ENCODE data around the gene NACC1.

The NACC1 gene

DNA sequence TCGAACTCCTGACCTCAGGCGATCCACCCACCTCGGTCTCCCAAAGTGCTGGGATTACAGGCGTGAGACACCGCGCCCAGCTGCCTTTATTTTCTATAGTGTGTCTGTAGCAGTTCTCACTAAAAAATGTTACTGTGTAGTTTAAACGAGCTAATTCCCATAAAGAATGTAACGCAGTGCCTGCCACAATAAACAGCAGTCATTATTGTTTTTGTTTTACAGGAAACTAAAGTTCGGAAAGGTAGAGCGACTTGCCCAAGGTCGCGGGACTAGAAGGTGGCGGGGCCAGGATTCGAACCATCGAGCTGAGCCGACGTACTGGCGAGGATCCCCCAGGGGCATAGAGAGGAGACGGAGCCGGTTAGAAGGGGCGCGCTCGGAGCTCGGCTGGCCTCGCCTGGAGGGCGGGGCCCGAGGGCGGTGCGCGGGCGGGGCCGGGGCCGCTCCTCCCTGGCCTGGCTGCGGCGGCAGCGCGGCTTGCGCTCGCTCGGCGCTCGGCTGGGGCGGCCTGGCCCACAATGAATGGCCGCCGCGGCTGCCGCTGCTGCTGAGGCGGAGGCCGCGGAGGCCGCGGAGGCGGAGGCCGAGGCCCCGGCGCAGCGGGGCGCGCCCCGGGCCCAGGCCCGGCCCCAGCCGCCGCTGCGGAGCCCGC lies at the start of gene NACC1:
NACC1 (plus strand) TSS at position 493 of the 652 bp plus-strand sequence. CDS start 16,944 bp downstream, outside the sequence.
- DNase-seq = peak; percentile 94 to 98 (median 97)

DNA sequence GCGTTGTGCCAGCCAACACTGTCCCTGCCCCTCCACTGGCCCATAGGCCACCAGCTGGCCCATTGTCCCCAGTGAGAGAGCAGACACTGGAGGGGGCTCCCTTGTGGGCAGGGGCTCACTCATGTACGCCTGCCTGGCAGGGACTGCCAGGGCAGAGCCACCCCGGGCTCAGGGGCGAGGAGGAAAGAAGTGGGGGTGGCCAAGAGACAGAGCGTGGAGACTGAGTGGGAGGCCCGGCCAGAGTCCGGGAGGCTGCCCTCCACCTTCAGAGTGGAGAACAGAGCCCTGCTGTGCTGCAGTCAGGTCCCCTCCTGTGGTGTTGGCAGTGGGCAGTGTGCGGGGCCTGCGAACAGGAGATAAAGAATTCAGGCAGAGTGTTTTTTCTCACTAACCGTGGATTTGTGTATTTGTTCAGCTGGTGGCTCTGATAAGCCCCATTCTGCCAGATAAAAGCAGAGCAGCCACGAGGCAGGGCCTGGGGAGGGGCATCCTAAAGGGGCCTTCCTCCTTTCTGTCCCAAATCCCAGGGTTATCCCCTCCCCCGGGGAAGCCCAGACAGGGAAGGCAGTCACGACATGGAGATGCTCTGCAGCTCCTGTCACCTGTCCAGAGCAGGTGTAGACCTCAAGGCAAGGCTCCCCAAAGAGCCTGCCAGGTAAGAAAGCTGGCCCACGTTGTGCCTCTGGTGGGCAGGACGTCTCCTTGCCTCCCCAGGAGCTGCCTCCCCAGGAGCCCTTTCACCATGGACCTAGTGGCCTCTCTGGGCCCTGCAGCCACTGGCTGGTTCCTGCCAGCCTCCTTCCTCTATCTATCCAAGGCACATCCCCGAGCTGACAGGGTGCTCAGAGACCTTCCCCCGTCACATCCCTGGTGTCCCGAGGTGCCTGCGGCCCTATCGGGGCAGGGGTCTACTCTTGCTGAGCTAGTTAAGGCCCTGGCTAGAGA lies 48.4 kb upstream of the NACC1 start:
- DNase-seq = no peak

DNA sequence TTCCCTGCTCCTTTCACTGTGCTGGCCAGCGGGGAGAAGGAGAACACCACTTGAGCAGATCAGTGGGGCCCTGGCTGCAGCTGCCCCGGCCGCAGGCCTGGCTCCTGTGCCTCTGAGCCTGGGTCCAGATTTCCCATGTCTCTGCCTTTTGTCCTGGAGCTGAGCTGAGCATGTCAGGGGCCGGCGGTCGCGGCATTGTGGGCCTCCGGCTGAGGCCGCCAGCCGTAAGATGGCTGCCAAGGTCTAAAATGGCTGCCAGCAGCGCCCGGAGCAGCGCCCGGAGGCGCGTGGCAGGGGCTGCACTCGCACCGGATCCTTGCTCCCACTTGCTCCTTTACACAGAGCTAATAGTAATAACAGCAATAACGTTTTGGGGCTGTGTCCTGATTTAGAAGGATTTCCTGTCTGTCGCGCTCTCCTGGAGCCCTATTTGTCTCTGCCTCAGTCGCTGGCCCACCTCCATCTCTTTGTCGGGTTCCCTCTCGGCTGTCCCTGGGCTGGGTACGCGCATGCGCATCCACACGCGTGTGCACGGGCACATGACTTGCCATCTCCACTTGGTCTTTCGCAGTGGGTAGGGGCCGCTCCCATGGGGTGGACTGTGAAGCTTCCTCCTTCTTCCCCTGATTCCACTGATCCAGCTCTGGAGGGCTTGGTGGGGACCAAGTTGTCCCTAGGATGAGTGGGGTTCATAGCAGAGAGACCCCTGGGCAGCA lies 47.5 kb upstream of the NACC1 start:
- no peak for DNase-seq

DNA sequence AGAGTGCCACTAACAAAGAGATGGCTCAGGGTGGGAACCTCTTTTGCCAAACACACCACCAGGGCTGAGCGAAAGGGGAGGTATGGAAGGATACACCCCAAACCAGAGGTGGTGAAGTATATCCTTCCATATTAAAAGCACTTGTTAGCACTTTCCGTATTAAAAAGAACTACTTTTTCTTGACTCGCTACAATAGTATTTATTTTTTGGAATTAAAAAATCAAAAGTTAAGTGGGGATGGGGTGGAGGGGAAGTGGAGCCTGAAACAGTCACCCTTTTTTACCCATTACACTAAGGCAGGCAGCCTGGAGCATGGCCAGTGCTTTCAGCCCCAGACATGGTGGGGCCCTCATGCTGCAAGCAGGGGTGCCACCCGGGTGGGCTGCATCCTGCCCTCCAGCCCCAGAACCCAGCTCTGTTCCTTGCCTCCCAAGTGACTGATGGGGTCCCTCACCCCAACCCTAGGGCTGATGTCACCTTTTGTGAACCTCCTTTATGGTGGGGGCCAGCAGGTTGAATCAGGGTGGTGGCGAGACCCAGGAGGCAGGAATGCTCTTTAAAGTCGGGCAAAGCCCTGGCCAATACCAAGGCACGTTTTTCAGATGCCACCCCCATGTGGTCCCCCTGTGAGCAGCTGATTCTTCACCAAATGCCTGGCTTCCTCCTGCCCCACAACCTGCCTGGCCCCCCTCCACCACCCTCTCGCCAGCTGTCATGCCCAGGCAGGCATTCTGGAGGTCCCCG lies 46.4 kb upstream of the NACC1 start:
- DNase-seq = no peak

DNA sequence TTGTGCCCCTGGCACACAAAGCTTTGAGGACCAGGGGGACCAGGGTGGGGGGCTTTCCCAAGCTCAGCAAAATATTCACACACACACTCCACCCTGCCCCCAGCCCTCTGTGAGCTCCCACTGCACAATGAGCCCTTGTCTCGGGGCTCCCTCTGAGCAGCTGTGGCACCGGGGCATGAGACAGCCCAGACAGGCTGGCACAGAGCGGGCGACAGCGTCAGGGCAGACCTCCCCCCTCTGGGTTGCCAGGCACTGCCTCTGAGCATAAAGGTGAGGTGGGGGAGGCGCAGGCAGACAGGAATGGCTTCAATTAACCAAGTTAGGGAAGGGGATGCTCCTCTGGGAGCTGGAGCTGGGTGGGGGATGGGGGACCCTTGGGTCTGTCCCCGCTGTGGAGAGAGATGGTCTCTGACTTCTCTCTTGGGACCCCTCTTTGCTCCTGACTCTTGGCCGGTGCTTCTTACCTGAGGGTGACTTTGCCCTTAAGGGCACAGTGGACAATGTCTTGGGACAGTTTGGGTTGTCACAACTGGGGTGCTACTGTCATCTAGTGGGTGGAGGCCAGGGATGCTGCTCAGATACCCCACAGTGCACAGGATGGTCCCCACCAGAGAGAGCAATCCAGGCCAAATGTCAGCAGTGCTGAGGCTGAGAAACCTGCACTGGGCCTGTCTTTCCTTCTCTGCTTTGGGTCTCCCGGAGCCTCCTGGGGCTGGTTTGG lies 45.7 kb upstream of the NACC1 start:
- no peak for DNase-seq

DNA sequence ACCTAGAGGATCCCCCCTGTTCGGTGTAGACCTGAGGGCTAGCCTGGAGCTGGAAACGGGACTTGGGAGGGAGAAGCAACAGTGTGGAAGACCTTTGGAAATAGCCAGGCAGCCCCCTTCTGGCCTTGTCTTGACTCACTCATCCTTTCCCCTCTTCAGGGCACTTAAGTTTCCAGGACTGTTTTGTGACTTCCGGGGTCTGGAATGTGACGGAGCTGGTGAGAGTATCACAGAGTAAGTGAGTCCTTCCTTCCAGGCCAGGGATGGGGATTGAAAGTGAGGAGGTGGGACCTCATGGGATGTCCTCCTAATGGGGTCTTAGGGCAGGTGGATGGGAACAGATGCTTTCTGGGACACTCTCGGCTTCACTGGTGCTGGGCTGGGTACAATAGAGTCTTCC lies 44.8 kb upstream of the NACC1 start:
- no peak for DNase-seq

DNA sequence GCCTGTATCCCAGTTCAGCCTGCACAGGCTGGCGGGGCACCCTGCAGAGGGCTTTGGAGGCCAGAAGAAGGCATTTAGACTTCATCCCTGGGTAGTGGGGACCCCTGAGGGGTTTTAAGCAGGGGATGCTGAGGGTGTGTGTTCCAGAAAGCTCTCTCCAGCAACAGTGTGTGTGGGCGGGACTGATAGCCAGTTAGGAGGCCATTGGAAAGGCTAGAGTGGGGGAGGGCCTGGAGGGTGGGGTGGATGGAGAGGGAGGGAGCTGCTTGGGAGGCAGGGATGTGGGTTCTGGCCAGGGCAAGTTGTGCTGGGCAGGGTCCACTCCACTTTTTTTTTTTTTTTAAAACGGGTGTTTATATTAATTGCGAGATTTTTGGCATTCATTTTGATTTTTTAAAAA lies 43.7 kb upstream of the NACC1 start:
- no peak for DNase-seq

DNA sequence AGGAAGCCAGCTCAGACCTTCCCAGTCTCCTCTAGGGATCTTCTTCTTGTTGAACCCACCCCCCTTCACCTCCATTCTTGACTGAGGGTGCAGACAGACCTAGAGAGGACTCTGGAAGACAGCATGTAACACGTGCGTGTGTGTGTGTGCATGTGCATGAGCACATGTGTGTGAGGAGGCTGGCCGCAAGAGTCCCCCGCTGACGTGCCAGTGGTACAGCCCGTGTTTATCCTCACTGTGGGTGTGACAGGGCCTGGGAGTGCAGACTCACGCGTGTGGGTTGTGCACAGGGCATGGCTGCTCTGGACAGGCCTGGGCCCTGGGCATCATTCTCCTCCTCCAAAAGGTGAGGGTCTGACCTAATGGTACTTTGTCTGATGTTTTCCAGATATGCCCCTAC lies 41.7 kb upstream of the NACC1 start:
- no peak for DNase-seq

DNA sequence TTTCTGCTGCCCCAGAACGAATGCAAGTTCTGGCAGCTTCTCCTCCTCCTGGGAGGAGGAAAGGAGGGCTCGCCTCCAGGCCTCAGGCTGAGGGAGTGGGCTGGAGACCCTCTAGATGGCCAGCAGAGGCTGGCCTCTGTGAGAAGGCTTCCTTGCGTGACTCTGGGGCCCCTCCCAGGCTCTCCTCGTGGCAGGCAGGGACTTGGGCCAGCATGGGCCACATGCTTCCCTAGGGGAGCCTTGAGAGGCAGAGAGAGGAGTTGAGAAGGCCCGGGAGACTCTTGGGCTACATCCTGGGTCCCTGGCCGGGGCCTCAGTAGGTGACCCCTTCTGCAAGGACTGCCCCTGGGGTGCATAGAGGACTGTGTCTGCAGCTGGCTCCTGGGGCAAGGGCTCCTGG lies 41.3 kb upstream of the NACC1 start:
- DNase-seq = no peak

DNA sequence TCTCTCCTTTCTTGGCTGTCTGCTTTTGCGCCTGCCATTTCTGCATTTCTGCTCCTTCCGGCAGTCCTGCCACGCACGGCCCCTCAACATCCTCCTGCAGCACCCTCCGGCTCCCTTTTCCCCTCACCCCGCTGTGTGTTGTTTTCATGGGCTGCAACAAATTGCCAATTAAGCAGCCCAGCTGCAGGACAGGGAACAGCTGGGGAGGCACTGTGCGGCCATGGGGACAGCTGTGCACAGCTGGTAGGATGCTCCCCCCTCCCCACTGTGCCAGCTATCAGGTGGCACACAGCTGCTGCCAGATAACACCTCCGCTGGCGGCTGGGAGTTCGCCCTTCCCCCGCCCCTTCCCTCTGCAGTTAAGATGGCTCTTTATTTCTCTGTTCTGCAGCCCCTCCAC lies 40.8 kb upstream of the NACC1 start:
- DNase-seq = no peak

DNA sequence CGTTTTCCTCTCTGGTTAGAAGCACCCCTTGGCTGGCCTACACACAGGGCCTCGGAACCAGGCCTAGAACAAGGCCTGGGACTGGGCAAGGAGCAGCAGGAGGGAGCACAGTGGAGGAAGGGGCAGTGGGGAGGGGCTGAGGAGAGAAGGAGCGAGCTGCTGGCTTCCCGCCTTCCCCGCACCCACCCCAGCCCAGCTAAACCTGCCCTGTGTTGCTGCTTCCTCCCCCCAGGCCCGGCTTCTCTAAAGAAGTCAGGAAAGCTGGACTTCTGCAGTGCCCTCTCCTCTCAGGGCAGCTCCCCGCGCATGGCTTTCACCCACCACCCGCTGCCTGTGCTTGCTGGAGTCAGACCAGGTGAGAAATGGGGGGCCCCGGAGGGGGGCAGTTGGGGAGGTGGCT lies 39.7 kb upstream of the NACC1 start:
- no peak for DNase-seq

DNA sequence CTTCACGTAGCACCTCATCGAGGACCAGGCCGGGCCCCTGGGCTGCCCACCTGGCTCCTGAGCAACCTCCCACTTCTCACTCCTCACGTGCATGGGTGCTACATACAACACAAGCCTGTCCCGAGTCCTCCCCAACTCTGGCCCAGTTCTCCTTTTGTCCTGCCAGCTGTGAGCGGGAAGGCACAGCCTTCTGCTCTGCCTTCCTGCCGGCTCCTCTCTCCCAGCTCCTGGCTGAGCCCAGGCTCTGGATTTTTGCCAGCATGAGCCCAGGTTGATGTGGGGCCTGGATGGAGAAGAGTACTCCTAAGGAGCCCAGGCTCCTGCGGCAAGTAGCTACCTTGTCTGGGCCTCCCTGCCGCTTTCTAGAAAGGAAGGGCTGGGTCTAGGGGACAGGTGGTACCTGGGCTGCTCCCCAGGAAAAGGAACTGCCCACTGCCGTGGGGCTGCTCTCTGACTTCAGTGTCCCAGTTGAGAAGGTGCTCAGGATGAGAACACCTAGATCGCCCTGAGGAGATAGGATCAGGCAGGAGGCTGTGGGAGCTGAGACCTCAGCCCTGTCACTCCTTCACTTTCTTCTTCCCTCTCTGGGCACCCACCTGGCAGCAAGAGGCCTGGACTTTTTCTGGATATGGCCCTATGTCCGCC lies 39.0 kb upstream of the NACC1 start:
- no peak for DNase-seq

DNA sequence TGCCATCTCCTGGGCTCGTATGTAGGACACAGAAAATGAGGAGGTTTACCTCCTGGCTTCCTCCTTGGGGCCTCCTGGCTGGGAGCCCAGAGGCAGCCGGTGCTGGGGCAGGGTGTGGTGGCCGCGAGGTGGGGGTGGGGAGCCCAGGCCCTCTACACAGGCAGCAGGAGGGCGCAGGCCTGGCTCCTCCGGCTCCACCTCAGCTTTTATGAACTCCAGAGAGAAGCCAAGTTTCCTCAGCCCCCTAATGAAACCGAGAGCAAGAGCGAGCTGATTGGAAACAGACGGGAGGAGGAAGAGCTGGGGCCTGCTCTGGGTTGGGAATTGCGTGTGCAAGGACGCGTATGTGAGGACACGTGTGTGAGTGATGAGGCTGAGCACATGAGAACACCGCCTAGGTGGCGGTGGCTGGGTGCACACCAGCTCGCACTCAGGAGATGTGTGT lies 38.5 kb upstream of the NACC1 start:
- no peak for DNase-seq

DNA sequence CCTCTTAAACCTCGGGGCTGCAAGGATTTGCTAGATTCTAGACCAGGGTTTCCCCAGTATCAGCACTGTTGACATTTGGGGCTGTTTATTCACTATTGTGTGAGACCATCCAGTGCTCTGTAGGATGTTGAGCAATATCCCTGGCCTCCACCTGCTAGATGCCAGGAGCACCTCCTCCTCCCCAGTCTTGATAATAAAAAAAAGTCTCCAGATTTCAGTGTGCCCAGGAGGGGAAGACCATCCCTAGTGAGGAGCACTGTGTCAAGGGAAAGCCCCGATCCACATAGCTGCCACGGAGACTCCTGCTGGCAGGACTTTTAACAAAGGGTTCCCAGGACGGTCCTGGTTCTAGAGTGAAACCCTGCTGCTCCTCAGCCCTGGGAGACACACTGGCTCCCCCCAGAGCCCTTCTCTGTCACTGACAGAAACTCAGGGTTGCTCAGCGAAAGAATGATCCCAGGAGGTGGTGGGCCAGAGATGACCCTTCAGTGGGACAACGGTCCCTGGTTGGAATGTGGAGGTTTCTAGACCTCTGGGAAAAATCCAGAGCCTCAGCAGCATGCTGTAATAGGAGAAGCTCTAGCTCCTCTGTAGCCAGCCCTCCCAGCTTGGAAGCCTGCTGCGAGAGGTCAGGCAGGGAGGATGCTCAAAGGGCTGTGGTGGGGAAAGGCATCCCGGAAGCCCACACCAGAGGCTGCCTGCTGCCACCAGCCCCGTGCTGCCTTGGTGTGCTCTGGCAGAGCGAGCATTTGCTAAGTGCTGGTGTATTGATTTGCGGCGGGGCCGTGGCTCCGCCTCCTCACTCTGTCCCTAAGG lies 35.7 kb upstream of the NACC1 start:
- DNase-seq = peak; percentile 15 to 42 (median 29)

DNA sequence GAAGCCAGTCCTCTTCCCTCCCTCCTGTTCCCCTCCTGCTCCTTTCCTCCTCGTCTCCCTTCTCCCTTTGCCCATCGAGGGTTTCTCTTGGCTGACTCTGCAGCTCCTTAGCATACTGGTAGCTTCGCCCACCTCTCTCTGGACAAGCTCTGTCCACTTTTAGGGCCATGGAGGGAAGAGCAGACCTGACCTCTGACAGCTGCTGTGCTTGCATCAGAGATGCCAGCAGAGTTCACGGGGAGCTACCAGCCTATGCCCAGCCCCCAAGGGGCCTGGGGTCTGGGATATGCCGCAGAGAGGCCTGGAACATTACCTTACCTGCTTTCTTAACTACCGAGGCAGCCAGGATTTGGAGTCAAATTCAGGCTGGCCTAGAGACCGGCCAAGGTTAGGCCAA lies 35.1 kb upstream of the NACC1 start:
- DNase-seq = no peak

DNA sequence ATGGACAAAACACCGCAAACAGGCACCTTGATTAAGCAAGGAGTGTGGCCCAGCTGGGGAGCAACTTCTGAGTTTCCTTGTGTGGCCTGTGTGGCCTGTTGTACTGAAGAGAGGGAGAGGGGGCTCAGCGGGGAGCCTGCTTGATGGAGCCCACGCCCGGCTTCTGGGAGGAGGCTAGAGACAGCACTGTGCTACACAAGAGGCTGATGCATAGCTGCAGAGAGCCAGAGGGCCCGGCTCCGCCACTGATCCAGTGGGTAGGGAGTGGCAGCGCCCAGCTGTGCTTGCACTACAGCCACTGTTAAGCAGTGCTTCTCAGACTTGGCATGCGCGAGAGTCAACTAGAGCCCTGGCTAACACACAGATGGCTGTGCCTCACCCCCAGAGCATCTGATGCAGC lies 34.4 kb upstream of the NACC1 start:
- DNase-seq = no peak

DNA sequence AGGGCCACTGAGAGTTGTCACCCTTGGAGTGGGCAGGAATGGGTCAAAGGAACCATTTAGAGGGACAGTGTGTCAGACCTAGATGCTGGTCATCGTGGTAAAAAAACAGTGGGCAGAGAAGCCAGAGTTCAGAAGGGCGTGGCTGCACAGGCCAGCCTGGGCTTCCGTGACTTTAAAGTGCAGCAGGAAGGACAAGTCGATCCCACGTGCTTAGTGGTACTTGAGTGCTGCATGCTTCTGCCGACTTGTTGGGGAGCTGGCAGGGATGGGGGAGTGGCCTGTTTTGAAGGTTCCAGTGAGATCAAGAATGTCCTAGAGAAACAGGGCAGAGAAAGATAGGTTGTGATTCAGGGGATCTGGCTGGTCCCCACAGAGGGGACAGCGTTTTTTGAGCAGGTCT lies 32.4 kb upstream of the NACC1 start:
- DNase-seq = peak; percentile 34 to 43 (median 35)

DNA sequence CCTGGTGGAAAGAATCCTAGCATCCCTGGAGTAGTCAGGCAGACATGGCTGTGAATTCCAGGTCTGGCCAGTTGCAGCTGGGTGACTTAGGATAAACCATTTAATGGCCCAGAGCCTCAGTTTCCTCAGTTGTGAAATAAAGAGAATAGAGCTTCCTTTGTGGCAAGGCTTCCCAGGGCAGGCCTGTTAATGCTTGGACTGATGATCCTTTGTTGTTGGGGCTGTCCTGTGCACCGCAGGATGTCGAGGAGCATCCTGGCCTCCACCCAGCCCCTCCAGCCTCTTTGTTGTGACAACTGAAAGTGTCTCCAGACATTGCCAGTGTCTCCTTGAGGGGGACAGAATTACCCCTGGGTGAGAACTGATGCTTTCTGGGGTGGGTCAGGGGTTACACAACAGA lies 31.7 kb upstream of the NACC1 start:
- no peak for DNase-seq

DNA sequence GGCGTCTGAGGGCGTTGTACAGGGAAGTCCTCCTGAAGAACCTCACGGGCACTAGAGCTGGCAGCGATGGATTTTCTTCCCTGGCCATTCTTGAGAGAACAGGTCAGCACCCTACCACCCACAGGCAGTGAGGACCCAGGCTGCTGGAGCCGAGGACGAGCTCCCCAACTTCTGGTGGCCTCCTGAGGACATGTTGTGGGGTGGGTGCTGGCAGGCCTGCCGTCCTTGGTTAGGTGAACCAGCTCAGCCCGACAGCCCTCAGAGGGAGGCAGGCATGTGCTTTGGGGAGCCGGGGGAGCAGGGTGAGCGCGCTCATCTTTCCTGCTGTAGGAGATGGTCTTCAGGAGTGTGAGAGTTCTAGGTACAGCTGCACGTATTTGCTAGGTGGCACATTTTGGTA lies 30.8 kb upstream of the NACC1 start:
- no peak for DNase-seq

DNA sequence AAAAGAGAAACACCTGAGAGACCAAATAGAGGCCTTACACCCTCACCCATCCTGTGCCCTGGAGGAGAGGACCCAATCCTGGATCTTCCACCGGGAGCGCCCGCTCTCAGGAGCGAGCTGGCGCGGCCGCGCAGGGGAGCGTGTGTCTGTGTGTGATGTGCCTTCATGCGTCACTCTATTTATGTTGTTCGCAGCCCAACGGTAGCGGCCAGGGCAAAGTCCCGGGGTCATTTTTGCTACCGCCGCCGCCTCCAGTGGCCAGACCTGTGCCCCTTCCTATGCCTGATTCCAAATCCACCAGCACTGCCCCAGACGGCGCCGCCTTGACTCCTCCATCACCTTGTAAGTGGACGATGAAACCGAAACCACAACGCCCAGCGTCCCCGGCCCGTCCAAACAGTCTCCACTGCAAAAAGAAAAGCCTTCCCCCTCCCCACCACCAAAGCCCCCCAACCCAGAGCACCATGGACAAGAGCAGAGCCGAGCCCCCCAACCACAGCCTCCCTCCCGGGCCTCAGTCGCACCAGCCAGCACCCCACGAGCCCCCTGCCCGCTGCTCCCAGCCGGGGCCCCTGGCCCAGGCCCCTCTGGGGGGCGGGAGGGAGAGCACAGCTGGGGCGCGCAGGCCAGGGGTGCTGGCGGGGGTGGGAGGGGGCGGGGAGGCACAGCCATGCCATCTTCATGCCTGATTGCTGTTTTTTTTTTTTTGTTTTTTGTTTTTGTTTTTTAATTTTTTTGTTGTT lies 30.1 kb upstream of the NACC1 start:
- DNase-seq = no peak

Measured in suppressor macrophage treated with lipopolysaccharide for 1 hour (primary cell).